NCI-H82 (cell line): ENCODE results near the gene TMEM255B.
"Not testable (repeated sequence)": the region's sequence is repeated elsewhere in the genome, so short reads cannot be mapped to it uniquely, and the experiment has no call there.

Experiments used
- DNase-seq: peaks from one replicate; lab custom pipeline; 2025; lab: John Stamatoyannopoulos, UW

The TMEM255B gene

DNA sequence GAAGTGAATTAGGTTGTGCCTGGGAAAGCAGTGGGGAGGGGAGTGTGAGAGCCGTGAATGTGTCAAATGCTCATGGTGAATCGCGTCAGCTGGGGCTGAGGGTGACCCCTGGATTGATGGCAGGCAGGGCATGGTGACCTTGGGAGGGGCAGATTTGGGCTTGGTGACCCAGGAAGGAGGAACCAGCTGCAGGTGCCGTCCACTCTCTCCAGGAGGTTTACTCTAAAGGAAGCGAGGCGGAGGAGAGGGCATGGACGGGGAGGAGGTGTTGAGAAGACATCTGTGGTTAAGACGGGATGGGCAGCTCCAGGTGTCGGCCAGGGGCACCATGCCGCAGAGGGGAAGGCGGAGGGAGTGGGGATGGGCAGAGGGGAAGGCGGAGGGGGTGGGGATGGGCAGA, 28.7 kb downstream of the TMEM255B start:
- no peak for DNase-seq

DNA sequence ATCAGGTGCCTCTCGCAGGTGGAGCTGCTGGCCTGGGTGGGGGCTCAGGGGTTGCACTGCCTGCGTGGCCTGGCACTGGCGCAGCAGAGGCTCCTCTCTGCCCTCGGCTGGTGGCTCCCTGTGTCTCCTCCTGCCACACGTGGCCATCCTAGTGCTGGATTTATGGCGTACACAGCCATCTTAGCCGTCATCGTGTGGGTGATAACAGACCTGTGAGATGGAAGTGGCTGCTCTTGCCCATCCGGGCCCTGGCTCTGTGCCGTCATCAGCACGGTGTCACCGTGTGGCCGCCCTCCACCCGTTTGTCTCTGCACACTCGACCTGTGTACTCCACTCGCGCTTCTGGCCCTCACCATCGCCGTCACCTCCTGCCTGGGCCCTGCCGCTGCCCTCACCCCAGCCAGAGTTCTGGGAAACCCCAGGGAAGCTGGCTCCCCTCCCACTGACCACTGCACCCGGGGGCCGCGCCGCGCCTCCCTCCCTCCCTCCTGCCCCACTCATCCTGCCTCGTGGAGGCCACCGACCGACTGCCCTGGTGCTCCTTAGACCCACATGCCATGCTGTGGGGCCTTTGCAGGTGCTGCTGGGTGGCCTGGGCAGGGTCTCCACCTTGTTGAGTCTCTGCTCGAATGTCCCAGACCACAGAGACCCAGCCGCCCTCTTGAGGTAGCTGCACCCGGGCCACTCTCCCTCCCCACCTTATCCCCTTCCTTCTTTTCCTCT, 29.5 kb downstream of the TMEM255B start:
- no peak for DNase-seq

DNA sequence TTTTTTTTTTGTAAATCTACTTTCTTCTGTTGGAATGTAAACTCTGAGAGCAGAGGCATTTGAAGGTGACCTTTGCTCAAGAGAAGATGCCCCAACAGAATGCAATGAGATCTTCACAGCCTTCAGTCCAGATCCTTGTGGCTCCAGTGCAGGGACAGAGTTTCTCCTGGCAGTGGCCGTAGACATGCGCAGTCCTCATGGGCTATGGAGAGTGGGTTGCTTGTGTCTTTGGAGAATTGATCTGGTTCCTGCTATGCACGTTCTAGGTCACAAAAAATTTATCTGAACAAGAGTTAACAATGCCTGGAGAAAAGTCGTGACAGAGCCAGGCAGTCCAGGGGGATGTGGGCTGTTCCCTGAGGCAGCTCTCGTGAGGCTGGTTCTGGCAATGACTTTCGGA, 30.1 kb downstream of the TMEM255B start:
- no peak for DNase-seq

DNA sequence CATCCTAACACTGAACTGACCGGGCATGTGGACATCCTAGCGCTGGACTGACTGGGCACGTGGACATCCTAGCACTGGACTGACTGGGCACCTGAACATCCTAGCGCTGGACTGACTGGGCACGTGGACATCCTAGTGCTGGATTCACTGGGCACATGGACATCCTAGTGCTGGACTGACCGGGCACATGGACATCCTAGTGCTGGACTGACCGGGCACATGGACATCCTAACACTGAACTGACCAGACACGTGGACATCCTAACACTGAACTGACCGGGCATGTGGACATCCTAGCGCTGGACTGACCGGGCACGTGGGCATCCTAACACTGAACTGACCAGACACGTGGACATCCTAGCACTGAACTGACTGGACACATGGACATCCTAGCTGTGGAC, 30.9 kb downstream of the TMEM255B start:
- not testable (repeated sequence) for DNase-seq

DNA sequence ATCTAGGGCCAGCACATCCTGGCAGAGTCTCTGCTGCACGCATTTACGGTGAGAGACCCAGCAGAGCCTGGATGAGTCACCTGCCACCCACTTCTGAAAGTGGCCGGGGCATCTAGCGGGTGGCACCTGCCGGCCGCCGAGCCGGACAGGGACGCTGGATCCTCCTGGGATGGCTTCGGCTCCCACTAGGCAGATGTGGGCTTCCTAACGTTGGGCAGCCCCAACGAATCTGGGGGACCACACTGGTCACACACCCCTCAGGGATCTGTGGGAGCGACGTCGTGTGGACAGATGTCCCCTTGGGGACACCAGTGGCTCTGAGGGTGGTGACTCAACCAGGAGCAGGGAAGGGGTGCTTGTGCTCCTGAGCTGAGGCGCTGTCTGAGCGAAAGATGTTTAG, 32.2 kb downstream of the TMEM255B start:
- DNase-seq, result no peak

DNA sequence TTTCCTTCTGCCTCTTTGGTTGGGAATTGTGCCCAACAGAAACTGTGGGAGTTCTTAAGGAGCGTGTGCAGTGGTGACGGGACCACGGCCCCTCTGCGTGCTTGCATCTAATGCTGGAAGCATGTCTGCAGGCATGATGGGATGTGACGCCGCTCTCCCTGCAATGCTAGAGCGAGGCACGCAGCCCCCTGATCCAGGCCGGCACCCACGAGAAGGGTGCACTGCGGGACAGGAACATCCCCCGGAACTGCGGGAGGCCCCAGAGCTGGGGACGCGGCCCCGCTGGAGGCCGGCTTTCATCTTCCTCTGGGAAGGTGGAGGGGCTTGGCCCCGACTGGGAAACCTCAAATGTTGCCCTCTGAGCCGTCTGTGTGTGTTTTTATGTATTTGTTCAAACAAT, 32.7 kb downstream of the TMEM255B start:
- no peak for DNase-seq

DNA sequence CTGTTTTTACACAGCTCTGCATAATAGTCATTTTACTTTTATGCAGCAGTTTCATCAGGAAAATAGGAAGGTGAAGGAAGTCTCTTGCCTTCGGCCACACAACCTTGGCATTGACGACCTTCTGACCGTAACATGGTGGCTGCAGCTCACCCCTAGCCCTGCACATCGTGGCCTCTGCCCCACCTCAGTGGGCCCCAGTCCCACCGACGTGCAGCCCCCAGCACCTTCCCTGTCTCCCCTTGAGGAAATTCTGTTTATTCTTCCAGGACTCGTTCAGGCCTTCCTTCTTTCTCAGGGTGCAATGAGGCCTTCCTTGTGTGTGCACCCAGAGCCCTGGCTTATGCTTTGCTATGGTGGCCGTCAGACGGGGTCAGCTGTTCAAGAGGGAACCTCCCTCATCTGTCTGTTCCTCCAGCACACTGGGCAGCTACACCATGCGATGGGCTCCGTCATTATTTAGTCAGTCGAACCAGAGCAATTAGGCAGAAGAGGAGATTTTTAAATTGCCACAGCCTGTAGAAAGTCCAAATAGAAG, 33.3 kb downstream of the TMEM255B start:
- DNase-seq, result no peak

DNA sequence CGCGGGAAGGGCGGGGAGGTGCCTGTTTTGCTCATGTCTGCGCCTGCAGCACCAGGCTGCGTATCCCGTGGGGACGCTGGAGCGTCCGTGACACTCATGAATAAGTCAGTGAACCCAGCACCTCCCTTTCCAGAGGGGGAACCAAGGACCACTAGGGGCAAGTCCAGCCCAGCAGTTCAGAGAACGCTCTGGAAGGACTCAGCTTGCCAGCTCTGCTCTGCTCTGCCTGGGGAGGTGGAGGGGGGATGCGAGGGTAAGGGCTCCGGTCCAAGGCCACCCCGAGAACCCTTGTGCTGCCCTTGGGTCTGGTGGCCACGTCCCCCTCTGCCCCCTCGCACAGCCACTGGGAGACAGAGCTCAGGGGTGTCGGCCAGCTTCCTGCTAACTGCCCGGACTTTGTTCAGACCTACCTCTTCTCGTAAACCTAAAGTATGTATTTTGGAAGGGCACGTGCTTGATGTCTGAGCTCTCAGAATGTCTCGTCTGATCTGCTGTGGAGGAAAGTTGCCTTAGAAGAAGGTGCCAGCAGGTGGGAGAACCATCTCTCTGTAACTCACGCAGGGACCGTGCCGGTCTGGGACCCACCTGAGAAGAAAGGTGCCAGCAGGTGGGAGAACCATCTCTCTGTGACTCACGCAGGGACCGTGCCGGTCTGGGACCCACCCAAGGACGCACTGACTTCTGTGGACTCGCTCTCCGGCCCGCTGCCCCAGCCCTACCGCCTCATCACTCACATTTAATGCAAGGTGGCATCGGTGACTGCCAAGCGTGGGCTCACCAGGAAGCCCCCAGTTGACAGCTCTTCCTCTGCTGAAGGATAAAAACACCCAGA, 34.1 kb downstream of the TMEM255B start:
- no peak for DNase-seq

DNA sequence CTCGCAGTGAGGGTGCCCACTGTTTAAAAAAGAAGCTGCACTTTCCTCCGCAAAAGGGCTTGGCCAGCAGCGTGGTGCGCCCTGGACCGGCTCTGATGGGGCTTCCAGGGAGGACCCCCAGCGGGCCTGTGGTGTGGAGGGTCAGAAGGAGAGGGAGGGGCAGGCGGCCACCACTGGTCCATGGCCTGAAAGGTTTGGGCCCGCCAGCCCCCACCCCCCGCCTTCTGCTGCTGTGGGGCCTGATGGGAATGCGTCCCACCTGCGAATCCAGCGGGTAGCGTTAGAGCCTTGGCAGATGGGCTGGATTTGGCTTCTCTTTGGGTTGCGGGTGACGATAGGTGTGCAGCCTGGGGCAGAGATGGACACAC, 34.7 kb downstream of the TMEM255B start:
- no peak for DNase-seq

DNA sequence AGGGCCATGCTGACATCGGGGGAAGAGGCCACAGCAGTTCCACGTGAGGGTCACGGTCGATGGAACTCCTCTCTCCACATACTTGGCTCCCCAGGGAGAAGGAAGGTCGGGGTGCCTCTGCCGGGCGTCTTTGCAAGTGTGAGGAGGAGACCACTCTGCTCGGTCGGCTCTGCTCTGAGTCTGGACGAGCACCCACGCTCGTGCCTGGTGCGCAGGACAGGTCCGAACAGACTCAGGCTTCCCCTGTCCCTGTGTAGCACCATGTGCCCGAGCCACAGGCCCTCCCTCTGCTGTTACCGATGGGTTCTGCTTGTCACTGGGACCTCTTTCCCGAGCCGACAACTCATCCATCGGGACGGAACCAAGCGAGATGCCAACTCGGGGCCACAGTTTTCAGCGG, 35.1 kb downstream of the TMEM255B start:
- no peak for DNase-seq

DNA sequence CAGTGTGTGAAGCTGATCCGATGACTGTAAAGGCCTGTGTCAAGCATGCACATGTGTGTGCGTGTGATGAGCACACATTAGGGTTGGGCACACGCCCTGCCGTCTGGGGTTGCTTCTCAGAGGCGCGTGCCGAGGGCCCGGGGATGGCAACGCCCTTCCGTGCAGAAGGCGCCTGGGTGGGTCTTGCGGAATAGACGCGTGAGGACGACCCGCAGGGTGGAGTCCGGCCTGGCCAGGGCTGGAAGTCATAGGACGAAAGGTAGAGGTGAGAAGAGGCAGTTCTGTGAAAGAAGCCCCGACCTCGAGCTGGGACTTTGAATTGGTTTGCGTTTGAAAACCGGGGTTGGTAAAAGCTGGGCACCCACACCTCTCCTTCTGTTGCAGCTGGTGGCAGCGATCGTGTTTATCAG, 35.7 kb downstream of the TMEM255B start:
- no peak for DNase-seq

DNA sequence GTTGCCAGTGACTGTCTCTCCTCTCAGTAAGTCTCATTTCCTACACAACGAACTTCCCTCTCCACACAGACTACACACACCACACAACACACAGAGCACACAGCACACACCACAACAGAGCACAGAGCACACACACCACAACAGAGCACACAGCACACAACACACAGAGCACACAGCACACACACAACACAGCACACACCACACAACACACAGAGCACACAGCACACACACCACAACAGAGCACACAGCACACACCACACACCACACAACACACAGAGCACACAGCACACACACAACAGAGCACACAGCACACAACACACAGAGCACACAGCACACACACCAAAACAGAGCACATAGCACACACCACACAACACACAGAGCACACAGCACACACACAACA, 36.3 kb downstream of the TMEM255B start:
- DNase-seq, result not testable (repeated sequence)

DNA sequence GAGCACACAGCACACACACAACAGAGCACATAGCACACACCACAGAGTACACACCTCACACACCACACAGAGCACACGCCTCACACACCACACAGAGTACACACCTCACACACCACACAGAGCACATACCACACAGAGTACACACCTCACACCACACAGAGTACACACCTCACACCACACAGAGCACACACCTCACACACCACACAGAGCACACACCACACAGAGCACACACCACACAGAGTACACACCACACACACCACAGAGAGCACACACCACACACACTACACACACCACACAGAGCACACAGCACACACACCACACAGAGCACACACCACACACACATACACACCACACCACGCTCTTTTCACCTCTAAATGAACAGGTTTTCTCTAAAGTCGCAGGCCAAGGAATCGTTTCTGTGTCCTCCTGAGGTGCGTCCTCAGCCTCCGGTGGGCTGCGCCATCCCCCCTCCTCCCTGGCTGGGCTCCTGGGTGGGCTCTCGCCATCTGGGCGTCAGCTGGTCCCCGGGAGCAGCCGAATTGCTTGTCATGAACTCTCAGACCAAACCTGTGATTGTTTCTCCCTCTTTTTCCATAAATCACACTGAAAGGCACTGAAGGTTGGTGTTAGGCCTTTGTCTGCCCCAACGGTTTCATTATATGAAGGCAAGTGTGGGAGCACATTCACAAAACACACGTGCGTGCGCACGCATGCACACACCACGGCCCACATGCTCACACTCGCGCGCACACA, 37.4 kb downstream of the TMEM255B start:
- DNase-seq, result no peak

DNA sequence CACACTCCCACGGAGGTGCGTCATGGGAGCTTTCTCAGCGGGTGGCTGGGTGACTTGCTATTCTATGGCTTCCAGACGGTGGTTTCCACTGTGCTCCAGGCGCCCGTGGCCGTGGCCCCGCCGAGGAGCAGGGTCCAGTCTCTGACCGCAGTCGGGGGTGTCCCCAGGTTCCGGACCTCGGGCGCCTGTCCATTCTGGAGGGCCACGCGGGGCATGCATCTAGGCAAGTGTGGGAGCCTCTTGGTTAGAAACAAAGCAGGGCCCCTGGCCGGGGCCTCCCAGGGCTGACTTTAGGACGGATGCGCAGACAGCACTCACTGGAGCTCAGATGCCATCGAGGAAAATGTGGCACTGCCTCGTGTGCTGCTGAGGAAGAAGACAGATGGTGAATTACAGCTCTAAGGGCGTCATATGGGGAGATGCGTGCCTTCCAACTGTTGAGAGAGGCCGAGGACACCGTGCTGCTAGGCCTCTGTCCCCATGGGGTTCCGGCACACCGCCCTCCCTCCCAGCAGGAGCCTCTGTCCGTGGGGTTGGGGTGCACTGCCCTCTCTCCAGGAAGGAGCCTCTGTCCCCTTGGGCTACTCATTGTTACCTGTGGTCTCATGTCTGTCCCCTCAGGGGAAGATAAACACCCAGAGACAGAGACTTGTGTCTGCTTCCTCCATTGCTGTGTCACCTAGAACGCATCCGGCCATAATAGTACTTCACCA, 38.1 kb downstream of the TMEM255B start:
- DNase-seq, result no peak

DNA sequence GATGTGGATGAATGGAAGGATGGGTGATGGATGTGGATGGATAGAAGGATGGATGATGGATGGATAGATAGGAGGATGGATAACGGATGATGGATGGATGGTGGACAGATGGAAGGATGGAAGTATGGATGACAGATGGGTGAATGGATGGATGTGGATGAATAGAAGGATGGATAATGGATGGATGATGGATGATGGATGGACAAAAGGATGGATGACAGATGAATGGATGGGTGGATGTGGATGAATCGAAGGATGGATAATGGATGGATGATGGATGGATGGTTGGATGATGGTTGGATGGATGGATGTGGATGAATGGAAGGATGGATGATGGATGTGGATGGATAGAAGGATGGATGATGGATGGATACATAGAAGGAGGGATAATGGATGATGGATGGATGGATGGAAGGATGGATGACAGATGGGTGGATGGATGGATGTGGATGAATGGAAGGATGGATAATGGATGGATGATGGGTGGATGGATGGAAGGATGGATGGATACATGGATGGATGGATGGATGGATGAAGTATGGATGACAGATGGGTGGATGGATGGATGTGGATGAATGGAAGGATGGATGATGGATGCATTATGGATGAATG, 39.3 kb downstream of the TMEM255B start:
- no peak for DNase-seq

DNA sequence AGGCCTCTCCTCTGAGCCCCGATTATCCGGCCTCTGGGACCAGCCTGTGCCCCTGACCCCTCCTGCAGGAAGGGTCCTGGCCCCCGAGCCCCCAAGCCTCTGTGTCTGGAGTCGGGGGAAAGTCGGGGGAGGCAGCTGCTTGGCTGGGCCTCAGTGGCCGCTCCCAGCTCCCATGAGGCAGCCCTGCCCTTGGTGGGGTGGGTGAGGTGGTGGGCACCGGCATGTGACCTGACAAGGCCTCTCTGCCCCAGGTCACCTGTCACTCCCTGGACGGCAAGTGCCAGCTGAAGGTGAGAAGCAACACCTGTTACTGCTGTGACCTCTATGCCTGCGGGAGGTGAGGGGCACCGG, 41.5 kb downstream of the TMEM255B start:
- DNase-seq, result no peak

DNA sequence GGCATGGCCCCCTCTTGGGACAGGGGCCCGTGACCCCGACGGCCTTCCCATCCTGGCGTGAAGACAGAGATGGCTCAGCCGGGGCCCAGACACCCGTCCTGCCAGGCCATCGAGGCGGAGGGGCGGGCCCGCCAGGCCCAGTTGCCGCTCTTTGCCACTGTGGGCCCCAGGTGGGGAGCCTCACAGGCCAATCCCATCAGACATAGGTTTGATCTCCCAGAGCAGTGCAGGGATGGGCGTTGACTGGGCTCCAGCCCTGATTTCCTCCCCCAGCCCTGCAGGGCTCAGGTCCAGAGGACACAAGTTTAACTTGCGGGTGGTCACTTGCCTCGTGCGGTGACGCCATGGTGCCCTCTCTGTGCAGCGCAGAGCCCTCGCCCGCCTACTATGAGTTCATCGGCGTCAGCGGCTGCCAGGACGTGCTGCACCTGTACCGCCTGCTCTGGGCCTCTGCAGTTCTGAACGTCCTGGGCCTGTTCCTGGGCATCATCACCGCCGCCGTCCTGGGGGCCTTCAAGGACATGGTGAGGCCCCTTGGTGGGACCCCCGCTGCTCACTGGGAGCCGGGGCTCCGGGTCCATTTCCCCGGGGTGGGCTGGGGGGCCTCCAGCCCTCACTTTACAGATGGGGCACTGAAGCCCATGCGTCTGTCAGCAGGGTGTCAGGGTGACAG, 42.4 kb downstream of the TMEM255B start:
- DNase-seq, result no peak

DNA sequence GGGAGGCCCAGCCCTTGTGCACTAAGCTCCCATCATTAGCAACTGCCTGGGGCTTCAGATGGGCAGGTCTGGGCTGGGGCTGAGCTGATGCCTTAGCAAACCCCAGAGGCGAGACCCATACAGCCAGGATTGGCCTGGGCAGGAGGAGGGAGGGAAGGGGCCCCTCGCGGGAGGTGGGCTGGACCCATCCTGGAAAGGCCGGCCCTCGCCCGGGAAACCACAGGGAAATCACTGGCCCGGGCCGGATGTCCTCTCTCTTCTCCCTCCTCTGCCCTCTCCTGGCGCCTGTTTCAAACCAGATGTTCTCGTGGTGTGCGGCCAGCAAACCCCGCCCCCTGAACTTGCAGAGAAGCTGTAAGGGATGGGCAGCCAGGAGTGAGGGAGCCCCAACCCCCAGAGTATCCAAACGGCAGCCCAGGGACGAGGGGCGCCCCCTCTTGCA, 43.1 kb downstream of the TMEM255B start:
- peak; percentile 31 for DNase-seq

DNA sequence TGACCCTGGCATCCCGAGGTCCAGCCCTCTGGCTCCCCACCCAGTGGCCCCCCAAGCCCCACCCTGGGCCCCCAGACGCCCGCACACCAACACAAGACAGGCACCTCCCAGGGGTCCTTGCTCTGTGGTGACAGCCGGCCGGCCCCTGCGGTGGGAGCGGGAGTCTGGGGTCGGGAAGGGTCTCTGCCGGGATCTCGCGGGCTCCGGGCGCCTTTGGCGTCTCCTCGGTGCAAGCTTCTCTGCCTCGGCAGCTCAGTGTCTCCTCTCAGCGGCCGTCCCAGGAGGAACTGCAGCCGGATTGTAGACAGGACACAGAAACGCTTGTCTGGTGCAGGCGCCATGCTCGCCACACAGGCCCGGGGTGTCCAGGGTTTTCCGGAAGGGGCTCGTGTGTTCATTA, 43.7 kb downstream of the TMEM255B start:
- peak; percentile 55 for DNase-seq

DNA sequence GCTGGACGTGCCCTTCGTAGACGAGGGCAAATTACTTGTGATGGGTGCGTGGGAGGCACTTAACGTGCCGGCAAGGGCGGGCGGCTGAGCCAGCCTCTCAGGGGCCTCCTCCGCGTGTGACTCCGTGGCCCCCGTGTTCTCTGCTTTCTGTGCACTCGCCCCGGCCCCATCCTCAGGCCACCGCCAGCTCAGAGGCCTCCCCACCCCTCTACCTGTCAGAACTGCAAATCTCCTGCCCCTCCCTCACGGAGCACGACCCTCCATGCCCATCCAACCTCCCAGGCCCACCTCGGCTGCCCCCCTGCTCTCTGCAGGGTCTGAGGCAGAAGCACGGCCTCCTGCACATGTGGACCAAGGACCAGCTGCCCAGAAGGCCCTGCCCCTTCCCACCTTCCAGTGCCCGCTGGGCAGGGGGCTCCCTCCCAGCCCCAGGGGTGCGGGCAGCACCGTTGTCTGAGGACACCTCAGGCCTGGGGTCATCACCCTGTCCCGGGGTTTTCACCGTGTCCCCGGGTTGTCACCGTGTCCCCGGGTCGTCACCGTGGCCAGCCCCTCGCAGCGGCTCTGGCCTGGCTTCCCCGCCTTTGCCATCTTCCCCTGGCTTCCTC, 44.5 kb downstream of the TMEM255B start:
- DNase-seq, result no peak
